Measurements from ENCODE around the gene GABRR1.
"Not testable (repeated sequence)": the region's sequence is repeated elsewhere in the genome, so short reads cannot be mapped to it uniquely, and the experiment has no call there.

The GABRR1 gene

GRCh38 chr6:89217299-89217910, at the start of gene GABRR1:
Gene GABRR1 (minus strand): TSS chr6:89217358. CDS start chr6:89217322, 36 bp downstream.
- no peak for DNase-seq

DNA sequence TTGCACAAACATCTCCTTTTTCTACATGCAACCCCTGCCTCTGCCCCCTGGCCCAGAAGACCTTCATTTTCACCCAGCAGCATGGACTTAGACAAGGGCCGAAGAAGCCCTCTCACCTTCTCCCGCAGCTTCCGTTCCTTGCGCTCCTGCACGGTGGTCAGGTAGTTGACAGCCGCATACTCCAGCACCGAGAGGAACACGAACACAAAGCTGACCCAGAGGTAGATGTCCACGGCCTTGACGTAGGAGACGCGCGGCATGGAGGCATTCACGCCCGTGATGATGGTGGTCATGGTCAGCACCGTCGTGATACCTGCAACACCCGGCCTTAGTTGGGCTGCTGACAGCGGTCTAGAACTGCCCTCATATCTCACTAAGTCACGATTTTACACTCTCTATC, 47.1 kb upstream of the GABRR1 start:
- no peak for DNase-seq

- no peak for DNase-seq
Observed at GRCh38 chr6:89260832-89261231, 43.7 kb upstream of the GABRR1 start.

DNA sequence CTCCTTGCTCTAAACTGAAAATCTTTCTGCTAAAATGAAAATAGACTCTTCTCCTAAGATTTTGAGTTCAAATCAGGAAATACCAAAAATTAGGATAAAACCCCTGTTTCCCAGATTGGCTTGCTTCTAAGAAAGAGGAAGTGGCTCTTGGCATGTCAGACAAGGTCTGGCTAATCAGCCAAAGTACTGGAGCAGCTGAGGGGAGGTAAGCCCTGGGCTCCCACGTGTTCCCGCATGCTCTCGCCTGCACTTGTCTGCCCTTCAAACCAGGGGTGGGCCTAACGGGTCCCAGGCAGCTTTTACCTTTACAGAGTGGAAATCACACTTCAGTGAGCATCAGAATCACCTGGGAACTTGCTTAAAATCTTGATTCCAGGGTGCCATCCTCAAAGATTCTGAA, 43.2 kb upstream of the GABRR1 start:
- no peak for DNase-seq

GRCh38 chr6:89258912-89259311, 41.8 kb upstream of the GABRR1 start:
- no peak for DNase-seq

DNA sequence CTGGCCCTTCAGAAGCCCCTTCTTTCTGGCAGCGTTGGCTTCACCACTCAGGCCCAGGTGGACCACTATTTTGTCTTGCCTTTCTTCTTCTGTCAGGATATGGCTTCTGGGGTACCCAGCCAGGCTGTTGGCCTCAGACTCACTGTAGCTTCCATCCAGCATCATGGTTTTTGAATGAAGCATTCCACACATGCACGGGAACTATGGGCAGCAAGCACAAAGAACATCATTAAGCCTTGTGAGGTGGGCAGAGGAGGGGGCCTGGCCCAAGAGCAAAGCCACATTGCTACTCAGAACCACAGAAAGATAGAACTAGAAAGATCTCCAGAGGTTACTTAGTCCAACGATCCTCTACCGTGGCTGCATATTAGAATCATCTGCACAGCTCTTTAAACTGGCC, 40.6 kb upstream of the GABRR1 start:
- DNase-seq = no peak

DNA sequence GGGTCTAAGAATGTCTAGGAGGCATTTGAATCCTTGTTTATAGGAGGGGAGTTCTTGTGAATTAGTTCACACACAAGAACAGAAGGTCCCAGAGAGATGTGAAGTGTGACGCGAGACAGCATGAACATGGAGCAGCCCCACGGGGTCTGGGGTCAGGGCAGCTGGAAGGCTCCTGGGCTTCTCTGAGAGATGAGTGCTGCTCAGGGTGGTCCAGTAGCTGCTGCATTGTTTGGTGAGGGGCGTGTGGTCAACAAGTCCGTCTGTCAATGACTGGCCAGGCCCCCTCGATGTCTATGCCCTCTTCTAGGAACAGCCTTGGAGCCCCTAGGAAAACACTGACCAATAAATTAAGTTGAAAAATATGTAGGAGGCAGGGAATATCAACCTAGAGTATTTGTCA, 40.2 kb upstream of the GABRR1 start:
- DNase-seq = no peak

- no peak for DNase-seq
Observed at GRCh38 chr6:89255417-89255816, 38.3 kb upstream of the GABRR1 start.

DNA sequence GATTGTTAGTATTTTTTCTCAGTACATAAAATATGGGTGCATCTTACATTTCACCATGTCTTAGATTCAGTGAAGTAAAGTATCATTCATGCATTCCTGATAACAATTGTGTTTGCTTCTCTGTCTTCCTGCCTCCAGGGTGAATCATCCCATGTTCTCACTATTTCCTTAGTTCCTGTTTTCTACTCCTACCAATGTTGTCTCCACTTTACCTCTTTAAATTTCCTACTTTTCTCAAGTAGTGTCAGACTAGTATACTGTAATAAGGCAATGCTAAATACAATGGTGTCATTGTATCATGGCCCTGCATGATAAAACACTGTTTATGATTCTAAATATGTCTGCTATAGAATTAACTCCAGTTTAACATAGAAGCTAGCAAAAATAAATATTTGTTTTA, 37.4 kb upstream of the GABRR1 start:
- DNase-seq = no peak

- DNase-seq = no peak
Observed at GRCh38 chr6:89252907-89253306, 35.7 kb upstream of the GABRR1 start.

- no peak for DNase-seq
Observed at GRCh38 chr6:89251976-89252375, 34.8 kb upstream of the GABRR1 start.

DNA sequence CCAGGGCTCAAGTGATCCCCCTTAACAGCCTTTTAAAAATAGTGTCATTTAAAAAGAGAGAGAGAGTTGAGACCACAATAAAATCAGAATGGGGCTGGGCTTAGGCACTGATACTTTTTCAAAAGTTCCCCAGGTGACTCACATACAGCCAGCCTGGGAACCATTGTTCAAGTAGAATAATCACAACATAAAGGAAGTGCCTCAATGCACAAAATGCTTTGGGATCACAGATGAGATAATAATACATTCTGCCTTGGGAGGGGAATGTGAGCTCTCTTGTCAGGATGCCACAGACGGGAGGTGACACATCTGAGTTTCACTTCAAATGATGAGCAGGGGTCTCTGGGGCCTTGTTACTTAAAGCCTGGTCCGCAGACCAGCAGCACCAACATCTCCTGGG, 34.0 kb upstream of the GABRR1 start:
- no peak for DNase-seq

DNA sequence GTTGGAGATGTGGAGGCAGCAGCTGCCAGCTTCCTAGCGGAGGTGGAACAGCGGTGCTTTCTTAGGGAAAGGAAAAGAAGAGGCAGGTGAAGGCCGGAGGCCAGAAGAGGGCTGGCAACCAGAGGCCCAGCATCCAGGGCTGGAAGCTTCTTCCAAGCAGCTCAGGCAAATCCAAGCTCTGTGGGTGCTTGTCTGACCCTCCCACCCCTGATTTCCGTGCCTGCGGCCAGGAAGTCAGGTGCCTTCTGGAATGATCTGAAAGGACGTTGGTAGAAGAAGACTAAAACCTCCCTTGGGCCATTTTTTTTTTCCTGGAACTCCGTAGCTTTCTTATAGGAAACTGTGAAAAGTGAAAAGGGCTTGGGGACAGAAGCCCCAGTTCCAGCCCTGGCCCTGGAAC, 33.1 kb upstream of the GABRR1 start:
- no peak for DNase-seq

DNA sequence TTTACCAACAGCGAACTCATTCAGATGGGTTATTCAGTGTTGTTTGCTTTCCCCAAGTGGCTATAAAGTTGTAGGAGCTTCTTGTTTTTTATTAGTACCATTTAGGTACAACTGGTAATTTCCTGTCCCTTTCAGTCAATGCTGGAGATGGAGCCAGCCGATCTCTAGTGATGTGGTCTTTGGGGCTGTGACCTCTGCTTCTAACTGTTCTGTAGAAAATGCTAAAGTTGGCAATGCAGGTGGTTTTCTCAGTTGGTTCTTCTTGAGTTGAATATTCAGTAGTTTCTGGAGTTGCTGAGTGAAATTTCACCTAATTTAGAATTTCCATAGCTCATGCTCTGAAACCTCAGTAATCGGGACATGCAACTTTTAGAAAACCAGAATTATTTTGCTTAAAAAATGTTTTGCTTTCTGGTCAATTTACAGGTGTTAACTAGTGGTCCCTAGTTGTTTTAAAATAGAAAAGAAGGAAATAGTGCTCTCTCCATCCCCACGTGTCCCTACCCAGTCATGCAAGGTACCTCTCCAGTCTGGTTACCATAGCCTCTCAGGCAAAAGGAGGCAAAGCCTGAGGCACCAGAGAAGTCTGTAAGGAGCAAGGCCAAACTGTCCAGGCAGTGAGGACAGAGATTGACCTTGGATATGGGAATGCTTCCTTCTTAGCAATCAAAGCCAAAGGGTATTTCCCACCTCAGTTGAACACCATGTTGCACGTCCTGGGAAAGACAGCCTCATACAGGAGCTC, 27.3 kb upstream of the GABRR1 start:
- DNase-seq = no peak

DNA sequence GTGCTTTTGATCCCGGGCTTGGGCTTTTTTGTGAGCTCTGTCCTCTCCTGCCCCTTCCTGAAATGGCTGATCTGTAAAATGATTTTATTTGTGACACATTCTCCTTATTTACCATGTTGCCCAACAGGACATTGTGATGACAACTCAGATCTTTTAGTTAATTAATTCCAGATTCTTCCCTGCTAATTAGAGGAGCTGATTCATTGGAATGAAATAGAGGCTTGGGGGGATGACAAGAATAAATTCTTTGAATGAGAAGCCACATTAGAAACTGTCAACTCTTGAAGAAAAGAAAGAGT, 26.1 kb upstream of the GABRR1 start:
- DNase-seq = no peak

DNA sequence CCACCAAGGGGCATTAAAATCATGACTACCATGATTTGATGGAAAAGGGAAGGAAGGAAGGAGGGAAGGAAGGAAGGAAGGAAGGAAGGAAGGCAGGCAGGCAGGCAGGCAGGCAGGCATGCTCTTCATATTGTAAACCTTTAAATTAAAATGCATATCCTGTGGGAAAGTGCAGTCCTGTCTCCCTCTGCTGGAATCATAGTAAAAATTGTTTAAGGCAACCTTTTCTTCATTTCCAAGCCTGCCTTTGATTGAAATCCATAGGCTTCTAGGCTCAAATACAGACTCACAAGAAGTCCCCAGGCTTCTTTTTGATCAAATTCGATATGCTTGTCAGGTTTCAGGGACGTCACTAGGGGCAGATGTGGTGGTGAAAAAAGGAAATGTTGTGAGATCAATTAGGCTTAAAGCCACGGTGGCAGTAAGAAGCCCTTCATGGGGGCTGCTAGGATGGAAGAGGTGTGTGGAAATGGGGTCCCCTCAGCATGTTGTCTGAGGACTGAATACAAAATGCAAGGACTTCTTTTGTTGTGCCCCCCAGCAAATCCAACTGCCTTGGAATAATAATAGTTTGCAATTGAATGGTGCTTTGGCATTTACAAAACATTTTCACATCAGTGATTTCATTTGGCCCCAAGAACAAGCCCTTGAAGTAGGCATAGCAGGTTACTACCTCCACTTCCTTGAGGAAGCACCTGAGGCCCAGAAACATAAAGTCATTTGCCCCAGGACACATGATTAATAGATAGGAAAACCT, 25.6 kb upstream of the GABRR1 start:
- peak; percentile 37 for DNase-seq

GRCh38 chr6:89239338-89239737, 22.2 kb upstream of the GABRR1 start:
- no peak for DNase-seq

DNA sequence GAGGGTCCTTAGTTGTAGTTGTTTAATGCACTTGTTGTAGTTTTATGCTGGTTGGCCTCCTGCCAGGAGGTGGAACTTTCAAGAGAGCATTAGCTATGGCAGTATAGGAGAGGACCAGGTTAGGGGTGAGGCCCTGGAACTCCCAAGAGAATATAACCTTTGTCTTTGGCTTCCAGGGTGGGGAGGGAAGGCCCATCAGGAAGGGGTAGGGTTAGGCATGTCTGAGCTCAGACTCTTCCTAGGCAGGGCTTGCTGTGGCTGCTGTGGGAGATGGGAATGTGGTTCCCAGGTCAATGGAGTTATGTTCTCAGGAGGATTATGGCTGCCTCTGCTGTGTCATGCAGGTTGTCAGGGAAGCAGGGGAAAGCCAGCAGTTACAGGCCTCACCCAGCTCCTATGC, 20.0 kb upstream of the GABRR1 start:
- DNase-seq = no peak

DNA sequence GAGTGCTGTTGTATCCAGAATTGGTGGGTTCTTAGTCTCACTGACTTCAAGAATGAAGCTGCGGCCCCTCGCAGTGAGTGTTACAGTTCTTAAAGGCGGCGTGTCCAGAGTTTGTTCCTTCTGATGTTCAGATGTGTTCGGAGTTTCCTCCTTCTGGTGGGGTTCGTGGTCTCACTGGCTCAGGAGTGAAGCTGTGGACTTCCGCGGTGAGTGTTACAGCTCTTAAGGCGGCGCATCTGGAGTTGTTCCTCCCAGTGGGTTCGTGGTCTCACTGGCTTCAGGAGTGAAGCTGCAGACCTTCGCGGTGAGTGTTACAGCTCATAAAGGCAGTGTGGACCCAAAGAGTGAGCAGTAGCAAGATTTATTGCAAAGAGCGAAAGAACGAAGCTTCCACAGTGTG, 16.4 kb upstream of the GABRR1 start:
- not testable (repeated sequence) for DNase-seq

GRCh38 chr6:89222712-89223039, 5.5 kb upstream of the GABRR1 start:
- DNase-seq = no peak

DNA sequence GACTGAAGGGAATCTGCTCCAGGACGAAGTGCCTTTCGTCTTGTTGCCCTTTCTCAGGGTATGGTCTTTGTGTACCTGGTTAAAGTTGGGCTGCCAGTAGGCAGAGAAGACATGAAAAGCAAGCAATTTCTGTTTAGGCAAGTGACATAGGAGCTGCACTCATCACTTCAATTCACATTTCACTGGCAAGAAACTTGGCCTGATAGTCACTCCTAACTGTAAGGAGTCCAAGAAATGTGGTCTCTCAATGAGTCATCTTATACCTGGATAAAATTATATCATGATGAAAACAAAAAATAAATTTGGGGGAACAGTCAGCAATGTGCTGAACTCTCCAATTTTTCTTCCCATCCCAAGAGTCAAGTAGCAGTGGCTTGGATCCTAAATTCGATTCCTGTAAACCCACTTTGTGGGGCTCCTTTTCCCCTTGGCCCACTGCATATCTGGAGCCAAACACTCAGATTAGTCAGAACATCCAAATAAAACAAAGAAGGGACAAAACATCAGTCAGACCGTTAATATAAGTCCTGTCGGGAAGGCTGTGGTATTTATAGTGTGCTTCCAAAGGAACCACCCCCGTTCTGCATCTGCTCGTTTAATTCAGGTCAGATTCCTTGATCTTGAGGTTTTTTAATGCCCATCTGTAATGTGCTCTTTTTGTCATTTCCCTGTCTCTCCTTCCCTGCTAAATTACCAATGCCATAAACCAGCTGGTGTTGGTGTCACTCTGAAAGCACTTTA, 5.0 kb upstream of the GABRR1 start:
- peak; percentile 40 for DNase-seq

- no peak for DNase-seq
Observed at GRCh38 chr6:89221129-89221528, 4.0 kb upstream of the GABRR1 start.

DNA sequence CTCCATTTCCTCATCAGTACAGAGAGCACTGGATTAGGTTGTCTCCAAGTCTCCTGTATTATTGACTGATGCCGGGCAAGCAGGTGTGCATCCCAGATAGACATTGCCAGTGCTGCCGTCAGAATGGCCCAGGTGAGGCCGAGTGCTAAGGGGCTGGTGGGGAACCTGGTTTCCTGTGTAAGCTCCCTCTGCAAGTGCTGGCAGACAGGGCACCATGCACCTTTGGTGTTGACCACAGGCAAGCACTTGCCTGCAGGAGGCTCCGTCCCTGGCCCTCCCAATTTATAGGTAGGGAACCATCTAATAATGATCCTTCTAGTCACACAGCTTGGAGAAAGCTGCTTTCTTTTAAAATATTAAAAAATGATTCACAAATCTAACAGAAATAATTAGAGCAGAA, 747 bp downstream of the GABRR1 start:
- DNase-seq = no peak

DNA sequence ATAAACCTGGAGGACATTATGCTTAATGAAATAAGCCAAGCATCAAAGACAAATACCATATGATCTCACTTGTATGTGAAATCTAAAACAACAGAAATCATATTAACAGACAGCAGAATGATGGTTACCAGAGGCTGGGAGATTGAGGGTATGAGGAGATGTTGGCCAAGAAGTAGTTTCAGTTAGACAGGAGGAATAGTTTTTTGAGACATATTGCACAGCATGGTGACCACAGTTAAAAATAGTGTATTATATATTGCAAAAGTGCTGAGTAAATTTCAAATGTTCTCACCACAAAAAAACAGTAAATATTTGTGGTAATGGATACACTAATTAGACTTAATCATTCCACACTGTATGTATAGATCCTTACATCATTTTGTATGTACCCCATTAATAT, 1.8 kb downstream of the GABRR1 start:
- no peak for DNase-seq

Measured in right hindlimb (tissue), 1 donor.